ENCODE measurements around the gene ZNF532.
"Not testable (repeated sequence)": the region's sequence is repeated elsewhere in the genome, so short reads cannot be mapped to it uniquely, and the experiment has no call there.

ZNF532 gene

DNA sequence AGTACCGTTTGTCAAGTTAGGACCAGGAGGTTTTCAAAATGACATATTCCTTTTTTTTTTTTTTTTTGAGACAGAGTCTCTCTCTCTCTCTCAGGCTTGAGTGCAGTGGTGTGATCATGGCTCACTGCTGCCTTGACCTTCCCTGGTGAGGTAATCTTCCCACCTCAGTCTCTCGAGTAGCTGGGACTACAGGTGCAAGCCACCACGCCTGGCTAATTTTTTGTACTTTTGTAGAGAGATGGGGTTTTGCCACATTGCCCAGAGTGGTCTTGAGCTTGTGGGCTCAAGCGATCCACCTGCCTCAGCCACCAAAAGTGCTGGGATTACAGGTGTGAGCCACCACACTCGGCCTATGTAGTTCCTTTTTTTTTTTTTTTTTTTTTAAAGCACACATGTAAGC, 147.1 kb downstream of the ZNF532 start:
- no peak for DNase-seq

GRCh38 chr18:59012815-59013705, 148.4 kb downstream of the ZNF532 start:
- no peak for DNase-seq

DNA sequence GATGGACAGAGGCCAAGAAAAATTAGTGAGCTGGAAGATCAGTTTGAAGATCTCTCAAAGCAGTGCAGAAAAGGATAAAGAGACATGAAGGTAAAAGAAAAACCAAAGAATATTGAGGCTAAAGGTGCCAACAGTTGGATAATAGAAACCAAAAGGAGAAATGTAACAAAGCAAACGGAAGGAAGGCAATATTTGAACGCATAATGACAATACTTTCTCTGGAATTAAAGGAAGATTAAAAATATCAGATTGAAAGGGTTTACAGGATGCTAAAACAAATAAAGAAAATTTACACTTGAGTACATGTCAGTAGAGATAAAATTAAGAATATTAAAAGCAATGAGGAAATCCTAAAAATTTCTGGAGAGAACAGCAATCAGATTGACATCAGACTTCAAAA, 149.1 kb downstream of the ZNF532 start:
- no peak for DNase-seq

GRCh38 chr18:59015531-59016152, 151.0 kb downstream of the ZNF532 start:
- DNase-seq, result no peak

- DNase-seq, result no peak
Measured at GRCh38 chr18:59021500-59021899, 156.8 kb downstream of the ZNF532 start.

GRCh38 chr18:59022167-59022945, 157.7 kb downstream of the ZNF532 start:
- DNase-seq, result no peak

- DNase-seq, result no peak
Measured at GRCh38 chr18:59024829-59025228, 160.2 kb downstream of the ZNF532 start.

- not testable (repeated sequence) for DNase-seq
Measured at GRCh38 chr18:59025532-59025931, 160.9 kb downstream of the ZNF532 start.

DNA sequence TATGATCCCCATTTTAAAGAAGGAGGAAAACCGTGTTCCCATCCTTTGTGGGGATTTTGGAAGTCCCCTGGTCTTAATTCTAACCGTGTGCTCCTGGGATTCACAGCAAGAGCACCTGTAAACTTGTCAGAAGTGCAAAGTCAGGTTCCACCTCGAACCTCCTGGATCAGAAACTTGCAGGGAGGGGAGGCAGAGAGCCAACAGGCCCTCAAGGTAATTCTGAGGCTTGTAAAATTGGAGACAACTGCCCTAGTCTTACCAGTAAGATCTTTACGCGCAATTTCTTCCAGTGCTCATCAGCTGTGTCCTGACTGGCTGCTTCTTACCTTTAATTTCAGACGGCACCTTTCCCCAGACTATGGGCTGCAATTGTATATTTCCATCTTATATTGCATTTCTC, 161.7 kb downstream of the ZNF532 start:
- no peak for DNase-seq

DNA sequence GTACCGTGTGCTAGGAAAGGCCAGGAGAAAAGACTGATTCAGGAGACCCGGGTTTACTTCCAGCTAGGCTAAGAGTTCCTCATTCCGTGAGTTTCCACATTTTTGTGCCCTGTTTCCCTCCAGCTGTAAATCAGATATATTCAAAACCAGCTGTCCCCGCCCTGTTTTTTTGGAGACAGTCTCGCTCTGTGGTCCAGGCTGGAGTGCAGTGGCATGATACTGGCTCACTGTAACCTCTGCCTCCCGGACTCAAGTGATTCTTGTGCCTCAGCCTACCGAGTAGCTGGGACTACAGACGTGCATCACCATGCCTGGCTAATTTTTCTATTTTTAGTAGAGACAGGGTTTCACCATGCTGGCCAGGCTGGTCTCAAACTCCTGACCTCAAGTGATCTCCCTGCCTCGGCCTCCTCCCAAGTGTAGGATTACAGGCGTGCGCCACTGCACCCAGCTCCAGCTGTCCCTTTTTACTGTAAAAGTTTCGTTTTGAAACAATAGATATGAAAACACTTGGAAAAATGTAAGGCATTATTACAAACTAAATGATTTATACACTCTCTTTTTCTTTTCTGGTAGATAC, 162.2 kb downstream of the ZNF532 start:
- no peak for DNase-seq

- no peak for DNase-seq
Measured at GRCh38 chr18:59029663-59030429, 165.2 kb downstream of the ZNF532 start.

DNA sequence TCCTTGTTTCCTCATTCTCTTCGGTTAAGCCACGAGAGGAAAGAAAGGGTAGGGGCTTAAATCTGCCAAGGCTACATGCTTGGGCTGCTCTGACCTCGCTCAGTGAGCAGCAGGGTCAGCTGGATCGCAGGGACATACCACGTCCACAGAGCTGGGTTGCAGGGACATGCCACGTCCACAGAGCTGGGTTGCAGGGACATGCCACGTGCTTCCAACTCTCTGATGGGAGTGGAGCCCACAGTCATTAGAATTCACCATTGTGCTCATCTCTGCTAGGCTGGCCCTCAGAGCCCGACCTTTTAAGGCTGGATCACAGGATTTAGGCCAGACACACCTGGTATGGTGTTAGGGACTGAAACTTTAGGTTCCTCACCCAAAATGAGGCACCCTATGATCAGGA, 167.6 kb downstream of the ZNF532 start:
- no peak for DNase-seq

GRCh38 chr18:59033359-59033758, 168.7 kb downstream of the ZNF532 start:
- no peak for DNase-seq

- no peak for DNase-seq
Measured at GRCh38 chr18:59033974-59034373, 169.3 kb downstream of the ZNF532 start.

DNA sequence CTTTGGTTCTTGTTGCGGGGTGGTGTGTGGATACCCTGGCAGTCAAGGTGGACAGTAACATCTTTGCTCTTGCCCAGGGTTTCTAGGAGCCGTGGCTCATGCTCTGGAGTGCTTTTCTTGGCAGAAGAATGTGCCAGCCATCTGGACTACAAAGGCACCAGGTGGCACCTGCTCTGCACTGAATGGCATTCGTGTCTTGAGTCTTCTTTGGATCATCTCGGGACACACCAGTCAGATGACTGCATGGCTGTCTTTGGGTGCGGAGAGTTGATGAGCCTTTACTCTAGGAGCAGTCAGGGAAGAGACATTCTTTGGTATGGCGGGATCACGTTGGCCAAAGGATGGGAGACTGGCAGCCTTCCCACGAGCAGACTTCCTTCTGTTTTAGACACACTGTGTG, 170.9 kb downstream of the ZNF532 start:
- no peak for DNase-seq

Measured in OCI-M1 (cell line).